KMS-11 (cell line): Measurements from ENCODE around the gene ZSWIM8.

Experiments
- H2AFZ ChIP-seq: fragments of 200-600 bp; sonication (generic); 2 replicates; pipeline ENCODE4 v1.6.1; 2016; ENCODE audit warnings: antibody characterized with exemption, mixed run types, low read depth
- H3K27ac ChIP-seq: fragments of 200-600 bp; sonication (generic); 2 replicates; pipeline ENCODE4 v1.6.1; 2016; ENCODE audit warnings: mild to moderate bottlenecking, mixed run types
- H3K27me3 ChIP-seq: fragments of 200-600 bp; sonication (generic); 2 replicates; pipeline ENCODE4 v1.6.1; 2017; ENCODE audit warnings: mild to moderate bottlenecking, low read depth, mixed run types, moderate library complexity; ENCODE audit not compliant: insufficient read depth
- H3K36me3 ChIP-seq: fragments of 200-600 bp; sonication (generic); 2 replicates; pipeline ENCODE4 v1.6.1; 2017; ENCODE audit warnings: mild to moderate bottlenecking, mixed run types; ENCODE audit not compliant: insufficient read depth
- H3K4me1 ChIP-seq: fragments of 200-600 bp; sonication (generic); 2 replicates; pipeline ENCODE4 v1.6.1; 2016; ENCODE audit warnings: mild to moderate bottlenecking, low read depth, mixed run types; ENCODE audit not compliant: poor library complexity, severe bottlenecking
- H3K4me2 ChIP-seq: fragments of 200-600 bp; sonication (generic); 2 replicates; pipeline ENCODE4 v1.7.0; 2016; ENCODE audit warnings: mild to moderate bottlenecking, mixed run types
- H3K4me3 ChIP-seq: fragments of 200-600 bp; sonication (generic); IDR thresholded peaks from 2 replicates; pipeline ENCODE4 v1.6.1; 2017; ENCODE audit warnings: low read depth, low read length, mixed read lengths; ENCODE audit not compliant: insufficient read depth
- H3K79me2 ChIP-seq: fragments of 200-600 bp; sonication (generic); 2 replicates; pipeline ENCODE4 v1.6.1; 2016; ENCODE audit warnings: low read depth, mixed run types; ENCODE audit not compliant: insufficient read depth
- H3K9ac ChIP-seq: fragments of 200-600 bp; sonication (generic); 2 replicates; pipeline ENCODE4 v1.6.1; 2016; ENCODE audit warnings: mild to moderate bottlenecking, mixed run types
- H4K20me1 ChIP-seq: fragments of 200-600 bp; sonication (generic); 2 replicates; pipeline ENCODE4 v1.6.1; 2016; ENCODE audit warnings: mild to moderate bottlenecking, mixed run types; ENCODE audit not compliant: insufficient read depth
- CTCF ChIP-seq: fragments of 200-600 bp; sonication (generic); conservative IDR thresholded peaks from 2 replicates; pipeline ENCODE4 v1.6.1; 2017; ENCODE audit warnings: low read depth, mild to moderate bottlenecking, antibody characterized with exemption, low read length, moderate library complexity, mixed read lengths

ZSWIM8 gene

GRCh38 chr10:73813333-73813732 is 27.9 kb downstream of the ZSWIM8 start:
- Histone ChIP-seq H3K79me2 (no peaks in the 10 kb centered on the region), H2AFZ (no peak overlapping the region), H3K4me3 (no peak overlapping the region), H3K4me2 (no peak overlapping the region), H4K20me1 (no peaks in the 10 kb centered on the region), H3K4me1 (peaks cover 8% of the 10 kb centered on the region), H3K9ac (no peak overlapping the region), H3K27me3 (no peaks in the 10 kb centered on the region), H3K27ac (no peak overlapping the region), H3K36me3 (no peaks in the 10 kb centered on the region)
- no peak for TF ChIP-seq CTCF

DNA sequence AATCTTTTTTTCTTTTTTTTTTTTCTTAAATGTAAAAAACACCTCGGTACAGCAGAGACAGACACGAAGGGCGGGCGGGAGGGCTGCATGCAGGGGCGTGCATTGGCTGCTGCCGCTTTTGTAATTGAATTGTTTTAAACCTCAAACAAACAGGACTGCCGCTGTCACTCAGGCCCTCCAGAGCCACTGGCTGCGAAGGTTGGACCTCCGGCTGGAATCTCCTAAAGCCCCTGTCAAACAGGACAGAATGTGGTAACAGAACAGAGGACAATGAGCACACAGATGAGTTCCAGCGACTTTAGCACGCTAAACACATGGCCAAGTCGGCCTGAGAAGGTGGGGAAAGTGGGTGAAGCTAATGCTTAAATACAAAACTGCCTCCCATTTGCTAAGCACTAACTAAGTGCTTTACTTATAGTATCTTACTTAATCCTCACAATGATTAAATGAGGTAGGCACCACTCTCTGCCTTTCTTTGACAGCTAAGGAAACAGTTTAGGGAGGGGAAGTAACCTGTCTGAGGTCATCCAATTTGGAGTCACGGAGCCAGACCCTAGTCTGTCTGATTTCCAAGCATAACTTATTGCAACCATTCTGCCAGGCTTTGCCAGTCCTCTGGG is 29.0 kb downstream of the ZSWIM8 start:
- peaks cover 8% of the 10 kb centered on the region for H3K4me1 ChIP-seq
- no peak overlapping the region for H3K4me3 ChIP-seq
- H3K4me2 ChIP-seq: no peak overlapping the region
- H3K9ac ChIP-seq: no peak overlapping the region
- no peaks in the 10 kb centered on the region for H3K27me3 ChIP-seq
- no peak overlapping the region for H3K27ac ChIP-seq
- no peak overlapping the region for H2AFZ ChIP-seq
- H3K79me2 ChIP-seq: no peaks in the 10 kb centered on the region
- H3K36me3 ChIP-seq: no peaks in the 10 kb centered on the region
- no peak for TF ChIP-seq CTCF
- H4K20me1 ChIP-seq: no peaks in the 10 kb centered on the region

DNA sequence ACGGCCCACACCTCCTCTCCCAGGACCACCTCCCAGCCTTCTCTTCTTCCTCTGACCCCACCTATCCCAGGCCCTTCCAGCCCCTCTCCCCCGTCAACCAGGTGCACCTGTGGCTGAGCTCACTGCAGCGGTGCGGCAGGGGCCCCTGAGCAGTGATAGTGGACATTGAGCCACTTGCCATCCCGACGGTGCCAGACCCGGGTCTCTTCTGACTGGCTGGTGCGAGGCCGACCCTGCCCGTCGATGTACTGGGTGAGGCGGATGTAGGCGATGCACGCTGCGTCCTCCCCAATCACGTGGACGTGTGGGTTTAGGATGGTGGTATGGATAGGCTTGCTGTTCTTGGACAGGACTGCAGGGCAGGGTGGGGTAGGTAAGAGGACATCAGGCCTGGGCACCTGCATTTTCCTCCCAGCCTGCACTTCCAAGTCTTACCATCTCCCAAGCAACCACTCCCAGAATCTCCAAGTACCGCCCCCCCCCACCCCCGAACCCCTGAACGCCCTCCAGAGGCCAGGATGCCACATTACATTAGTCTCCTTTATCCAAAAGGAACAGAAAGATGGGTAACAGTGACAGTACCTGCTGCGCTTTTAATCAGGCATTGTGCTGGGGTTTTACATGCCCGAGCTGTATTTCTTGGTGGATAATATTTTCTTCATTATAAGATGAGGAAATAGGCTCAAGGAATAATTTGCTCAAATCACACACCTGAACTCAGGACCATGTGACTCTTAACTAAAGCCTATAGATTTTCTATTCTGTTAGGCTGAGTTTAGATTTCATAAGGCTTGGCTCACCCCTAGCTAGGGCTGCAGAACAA is 29.7 kb downstream of the ZSWIM8 start:
- Histone ChIP-seq H3K9ac (no peak overlapping the region), H3K36me3 (no peaks in the 10 kb centered on the region), H3K4me1 (peaks cover 4% of the 10 kb centered on the region), H2AFZ (no peak overlapping the region), H3K79me2 (no peaks in the 10 kb centered on the region), H3K4me2 (no peak overlapping the region), H3K27ac (no peak overlapping the region), H4K20me1 (no peaks in the 10 kb centered on the region), H3K4me3 (no peak overlapping the region), H3K27me3 (no peaks in the 10 kb centered on the region)
- peak; percentile 46 for TF ChIP-seq CTCF

DNA sequence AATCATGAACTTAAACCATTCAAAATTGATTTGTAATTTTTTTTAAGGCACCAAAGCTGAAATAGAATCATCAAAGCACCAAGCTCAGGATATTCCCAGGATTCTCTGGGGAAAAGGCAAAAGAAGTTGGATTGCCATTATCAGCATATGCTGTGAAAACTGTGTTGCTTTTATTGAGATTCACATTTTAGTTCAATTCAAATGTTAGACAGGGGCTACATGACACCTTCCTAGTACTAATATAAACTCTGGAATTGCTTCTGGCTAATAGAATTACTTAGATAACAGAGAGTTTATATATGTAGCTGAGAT is 30.3 kb downstream of the ZSWIM8 start:
- Histone ChIP-seq H3K79me2 (no peaks in the 10 kb centered on the region), H3K27ac (no peak overlapping the region), H3K4me3 (no peak overlapping the region)

More for the DNA sequence above, 30.3 kb downstream of the ZSWIM8 start:
- Histone ChIP-seq H2AFZ (no peak overlapping the region), H3K4me2 (no peak overlapping the region), H3K27me3 (no peaks in the 10 kb centered on the region), H3K9ac (no peak overlapping the region), H4K20me1 (no peaks in the 10 kb centered on the region), H3K36me3 (no peaks in the 10 kb centered on the region), H3K4me1 (no peaks in the 10 kb centered on the region)
- TF ChIP-seq CTCF: no peak
